Natural killer cell treated with Interleukin-12 subunit alpha and Interleukin-12 subunit beta and Interleukin-15 and Interleukin-18, amount 100 ng/mL, for 72 hours (primary cell): ENCODE measurements around the gene NEMP1. TPM values are rescaled to one million over a fixed set of nuclear protein-coding genes. Genes with fewer than 3 reads are reported as not detected.
"Not testable (repeated sequence)": the region's sequence is repeated elsewhere in the genome, so short reads cannot be mapped to it uniquely, and the experiment has no call there.

Experiments
- ATAC-seq, 2 donors: fragments of 150-1000 bp; cut with Tn5 transposase in 1 of 2; sonication (Bioruptor Pico), chemical (Tn5 transposase) in 1 of 2; 2 replicates each; pipeline ENCODE4 v1.10.0; 2021
- DNase-seq: peaks from one replicate; pipeline ENCODE4 v3.0.0; 2022; ENCODE audit warnings: low spot score
- H3K27ac Mint-ChIP-seq, 2 donors: 1 replicate in 1 of 2; 2 replicates in 1 of 2; pipeline ENCODE4 v1.8.0; 2022; ENCODE audit warnings: mixed read lengths in 2 of 2, mild to moderate bottlenecking in 1 of 2, moderate library complexity in 1 of 2
- H3K27me3 Mint-ChIP-seq, 2 donors: 1 replicate in 1 of 2; 2 replicates in 1 of 2; pipeline ENCODE4 v1.8.0; 2022; ENCODE audit warnings: mixed read lengths in 2 of 2
- H3K36me3 Mint-ChIP-seq: one replicate; pipeline ENCODE4 v1.8.0; 2022; ENCODE audit warnings: mixed read lengths
- H3K4me1 Mint-ChIP-seq, 2 donors: 1 replicate in 1 of 2; 2 replicates in 1 of 2; pipeline ENCODE4 v1.8.0; 2022; ENCODE audit warnings: low read depth in 2 of 2, mixed read lengths in 2 of 2, mild to moderate bottlenecking in 1 of 2
- H3K4me3 Mint-ChIP-seq: one replicate; pipeline ENCODE4 v1.8.0; 2022; ENCODE audit warnings: mixed read lengths
- H3K9me3 Mint-ChIP-seq: 2 replicates; pipeline ENCODE4 v1.8.0; 2022; ENCODE audit warnings: mixed read lengths
- total RNA-seq, 2 donors: library from RNA; stranded (reverse); gene quantifications; one replicate each; pipeline ENCODE4 v1.2.3, GENCODE V29; 2022

The NEMP1 gene
- total RNA-seq, 2 donors from 2014 or later = 25.5 to 34.1 TPM

- no peaks in the 10 kb centered on the region for H3K9me3 Mint-ChIP-seq
- no peak overlapping the region for H3K27ac Mint-ChIP-seq
- peaks cover 20% of the 10 kb centered on the region for H3K36me3 Mint-ChIP-seq
- H3K27me3 Mint-ChIP-seq = no peaks in the 10 kb centered on the region
- DNase-seq (no peak), ATAC-seq (no peak)
- H3K4me3 Mint-ChIP-seq = no peak overlapping the region
- peaks cover 13 to 14% of the 10 kb centered on the region in 2 donors for H3K4me1 Mint-ChIP-seq
These were observed 5.9 kb downstream of the NEMP1 start for GRCh38 chr12:57072661-57073060.

GRCh38 chr12:57069523-57069922, 9.1 kb downstream of the NEMP1 start:
- Mint-ChIP-seq H3K27ac (peak overlapping the region; percentile 64 to 68), H3K27me3 (no peaks in the 10 kb centered on the region), H3K4me3 (no peak overlapping the region), H3K36me3 (peaks cover 26% of the 10 kb centered on the region), H3K4me1 (peaks cover 22 to 28% of the 10 kb centered on the region in 2 donors), H3K9me3 (peaks cover 3% of the 10 kb centered on the region)
- ATAC-seq (peak; percentile 89), DNase-seq (no peak)

- Mint-ChIP-seq H3K27ac (peak overlapping the region; percentile 89 to 98), H3K27me3 (no peaks in the 10 kb centered on the region), H3K4me3 (peak overlapping the region; percentile 34), H3K9me3 (peaks cover 3% of the 10 kb centered on the region), H3K4me1 (peaks cover 27 to 36% of the 10 kb centered on the region in 2 donors), H3K36me3 (peaks cover 22% of the 10 kb centered on the region)
- ATAC-seq (no peak), DNase-seq (no peak)
These were observed 12.3 kb downstream of the NEMP1 start for GRCh38 chr12:57066245-57066644.

- peak; percentile 89 to 94 for ATAC-seq
- Mint-ChIP-seq H3K27me3 (no peaks in the 10 kb centered on the region), H3K27ac (peak overlapping the region; percentile 89 to 98), H3K36me3 (peaks cover 18% of the 10 kb centered on the region), H3K4me1 (peaks cover 20 to 23% of the 10 kb centered on the region in 2 donors), H3K9me3 (peaks cover 3% of the 10 kb centered on the region), H3K4me3 (peak overlapping the region; percentile 84)
- DNase-seq = peak; percentile 66
These were observed 14.5 kb downstream of the NEMP1 start for GRCh38 chr12:57063991-57064685.

GRCh38 chr12:57058454-57058853, 20.1 kb downstream of the NEMP1 start:
- H3K27me3 Mint-ChIP-seq = no peaks in the 10 kb centered on the region
- peaks cover 0 to 5% of the 10 kb centered on the region in 2 donors for H3K4me1 Mint-ChIP-seq
- H3K4me3 Mint-ChIP-seq = no peak overlapping the region
- H3K9me3 Mint-ChIP-seq = no peaks in the 10 kb centered on the region
- ATAC-seq = no peak
- H3K27ac Mint-ChIP-seq = no peak overlapping the region
- H3K36me3 Mint-ChIP-seq = peaks cover 22% of the 10 kb centered on the region
- DNase-seq = no peak

- DNase-seq (no peak), ATAC-seq (no peak)
- Mint-ChIP-seq H3K4me3 (no peak overlapping the region), H3K27me3 (no peaks in the 10 kb centered on the region), H3K9me3 (no peaks in the 10 kb centered on the region), H3K27ac (no peak overlapping the region), H3K4me1 (peaks cover 0 to 2% of the 10 kb centered on the region in 2 donors), H3K36me3 (peaks cover 22% of the 10 kb centered on the region)
These were observed 21.4 kb downstream of the NEMP1 start for GRCh38 chr12:57057067-57057751.

- no peaks in the 10 kb centered on the region for H3K9me3 Mint-ChIP-seq
- H3K27ac Mint-ChIP-seq = no peak overlapping the region
- no peak overlapping the region for H3K4me3 Mint-ChIP-seq
- ATAC-seq = no peak
- H3K4me1 Mint-ChIP-seq = peaks cover 0 to 6% of the 10 kb centered on the region in 2 donors
- no peak for DNase-seq
- H3K36me3 Mint-ChIP-seq = peaks cover 22% of the 10 kb centered on the region
- H3K27me3 Mint-ChIP-seq = peaks cover 0 to 2% of the 10 kb centered on the region in 2 donors
These were observed 22.8 kb downstream of the NEMP1 start for GRCh38 chr12:57055824-57056223.

GRCh38 chr12:57053901-57054300, 24.7 kb downstream of the NEMP1 start:
- Mint-ChIP-seq H3K36me3 (peaks cover 16% of the 10 kb centered on the region), H3K4me1 (peaks cover under 1 to 15% of the 10 kb centered on the region in 2 donors)
- H3K9me3 Mint-ChIP-seq, H3K4me3 Mint-ChIP-seq, DNase-seq, H3K27ac Mint-ChIP-seq, H3K27me3 Mint-ChIP-seq, ATAC-seq: not testable (repeated sequence)

GRCh38 chr12:57053146-57053545, 25.4 kb downstream of the NEMP1 start:
- not testable (repeated sequence) for H3K9me3 Mint-ChIP-seq, DNase-seq, H3K36me3 Mint-ChIP-seq, H3K4me3 Mint-ChIP-seq, ATAC-seq, H3K27ac Mint-ChIP-seq
- peaks cover 0 to 13% of the 10 kb centered on the region in 2 donors for H3K27me3 Mint-ChIP-seq
- H3K4me1 Mint-ChIP-seq = peaks cover 5 to 16% of the 10 kb centered on the region in 2 donors

- no peaks in the 10 kb centered on the region for H3K9me3 Mint-ChIP-seq
- H3K27me3 Mint-ChIP-seq = peaks cover 2 to 23% of the 10 kb centered on the region in 2 donors
- no peak for ATAC-seq
- H3K27ac Mint-ChIP-seq = no peak overlapping the region
- no peak overlapping the region for H3K4me3 Mint-ChIP-seq
- peaks cover 25 to 37% of the 10 kb centered on the region in 2 donors for H3K4me1 Mint-ChIP-seq
- no peaks in the 10 kb centered on the region for H3K36me3 Mint-ChIP-seq
- DNase-seq = no peak
These were observed 27.6 kb downstream of the NEMP1 start for GRCh38 chr12:57051011-57051410.

- no peaks in the 10 kb centered on the region for H3K36me3 Mint-ChIP-seq
- H3K4me3 Mint-ChIP-seq = no peak within 1 kb of the TSS
- ATAC-seq (no peak), DNase-seq (no peak)
- no peaks in the 10 kb centered on the region for H3K9me3 Mint-ChIP-seq
- H3K27me3 Mint-ChIP-seq = peaks cover 9 to 31% of the 10 kb centered on the region in 2 donors
- H3K4me1 Mint-ChIP-seq = peaks cover 27 to 40% of the 10 kb centered on the region in 2 donors
- H3K27ac Mint-ChIP-seq = peak within 1 kb of the TSS; percentile 35 to 87
These were observed 28.7 kb downstream of the NEMP1 start, which contains the start of gene MYO1A for GRCh38 chr12:57049890-57050289. TSS of gene MYO1A (minus strand) at chr12:57050129. CDS start at chr12:57048323, 1,806 bp downstream.

- ATAC-seq (no peak), DNase-seq (no peak)
- Mint-ChIP-seq H3K9me3 (no peaks in the 10 kb centered on the region), H3K4me3 (no peak overlapping the region), H3K27me3 (peaks cover 9 to 31% of the 10 kb centered on the region in 2 donors), H3K4me1 (peaks cover 27 to 40% of the 10 kb centered on the region in 2 donors), H3K27ac (peak overlapping the region; percentile 35 to 87), H3K36me3 (no peaks in the 10 kb centered on the region)
These were observed 29.5 kb downstream of the NEMP1 start for GRCh38 chr12:57049119-57049446.

- H3K36me3 Mint-ChIP-seq = no peaks in the 10 kb centered on the region
These were observed 30.0 kb downstream of the NEMP1 start for GRCh38 chr12:57048423-57049118.

GRCh38 chr12:57047981-57048380, 30.6 kb downstream of the NEMP1 start:
- Mint-ChIP-seq H3K9me3 (no peaks in the 10 kb centered on the region), H3K27me3 (peaks cover 9 to 36% of the 10 kb centered on the region in 2 donors), H3K36me3 (no peaks in the 10 kb centered on the region), H3K27ac (peak overlapping the region; percentile 87 to 88), H3K4me3 (peak overlapping the region; percentile 79), H3K4me1 (peaks cover 27 to 40% of the 10 kb centered on the region in 2 donors)
- ATAC-seq = no peak
- no peak for DNase-seq

More at GRCh38 chr12:57048423-57049118, 30.0 kb downstream of the NEMP1 start:
- Mint-ChIP-seq H3K9me3 (no peaks in the 10 kb centered on the region), H3K27ac (peak overlapping the region; percentile 35 to 87), H3K27me3 (peaks cover 9 to 35% of the 10 kb centered on the region in 2 donors), H3K4me1 (peaks cover 27 to 40% of the 10 kb centered on the region in 2 donors), H3K4me3 (no peak overlapping the region)
- DNase-seq = no peak
- ATAC-seq = no peak
